GM21529 (cell line): ENCODE data around the gene PTK6.
"Not testable (repeated sequence)": the region's sequence is repeated elsewhere in the genome, so short reads cannot be mapped to it uniquely, and the experiment has no call there.

Experiments
- ATAC-seq: cut with Tn5 transposase; IDR thresholded peaks from one replicate; pipeline ENCODE4 v1.9.1; 2021; ENCODE audit not compliant: unreplicated experiment

The PTK6 gene

DNA sequence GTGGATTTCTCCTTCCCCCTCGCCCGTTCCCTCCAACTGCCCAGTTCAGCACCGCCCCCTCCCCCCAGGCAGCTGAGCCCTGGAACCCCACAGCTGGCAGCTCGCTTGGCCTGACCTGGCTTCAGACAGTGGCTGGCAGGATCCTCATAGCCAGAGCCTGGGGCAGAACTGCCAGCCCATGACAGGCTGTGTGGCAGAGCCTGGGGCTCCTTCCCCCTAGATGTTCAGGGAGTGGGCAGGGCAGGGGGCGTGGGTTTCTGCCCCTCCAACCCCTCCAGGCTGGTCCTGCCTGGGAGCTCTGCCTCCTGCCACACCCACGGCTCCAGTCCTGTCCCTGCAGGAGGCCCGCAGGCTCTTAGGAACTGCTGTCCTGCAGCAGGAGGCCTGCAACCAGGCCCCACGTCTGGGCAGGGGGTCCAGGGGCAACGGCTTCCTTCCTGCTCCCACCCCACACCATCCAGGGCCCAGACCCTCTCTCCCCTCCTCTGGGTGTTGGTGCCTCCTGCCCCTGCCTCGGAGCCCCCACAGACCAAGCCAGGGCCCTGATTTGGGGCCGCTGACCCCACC lies 55.1 kb downstream of the PTK6 start:
- ATAC-seq = no peak

DNA sequence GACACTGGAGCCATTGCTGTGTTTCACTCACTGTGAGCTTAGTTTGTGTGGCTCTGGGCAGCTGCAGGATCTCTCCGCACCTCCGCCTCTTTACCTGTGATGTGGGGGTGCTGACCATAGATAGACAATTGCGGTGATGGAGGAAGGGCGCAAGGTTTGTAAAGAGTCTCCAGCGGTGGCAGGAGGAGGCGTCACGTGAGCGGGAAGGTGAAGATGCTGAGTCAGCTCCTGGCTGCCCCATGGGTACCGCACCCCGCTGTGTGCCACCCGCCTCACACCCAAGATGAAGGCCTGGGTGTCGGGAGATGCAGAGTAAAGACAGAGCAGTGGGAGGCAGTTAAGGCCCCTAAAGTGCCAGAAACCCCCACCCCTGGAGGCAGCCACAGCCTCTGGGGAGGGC lies 55.7 kb downstream of the PTK6 start:
- no peak for ATAC-seq

GRCh38 chr20:63479695-63480419 lies 57.3 kb downstream of the PTK6 start:
- ATAC-seq = not testable (repeated sequence)

DNA sequence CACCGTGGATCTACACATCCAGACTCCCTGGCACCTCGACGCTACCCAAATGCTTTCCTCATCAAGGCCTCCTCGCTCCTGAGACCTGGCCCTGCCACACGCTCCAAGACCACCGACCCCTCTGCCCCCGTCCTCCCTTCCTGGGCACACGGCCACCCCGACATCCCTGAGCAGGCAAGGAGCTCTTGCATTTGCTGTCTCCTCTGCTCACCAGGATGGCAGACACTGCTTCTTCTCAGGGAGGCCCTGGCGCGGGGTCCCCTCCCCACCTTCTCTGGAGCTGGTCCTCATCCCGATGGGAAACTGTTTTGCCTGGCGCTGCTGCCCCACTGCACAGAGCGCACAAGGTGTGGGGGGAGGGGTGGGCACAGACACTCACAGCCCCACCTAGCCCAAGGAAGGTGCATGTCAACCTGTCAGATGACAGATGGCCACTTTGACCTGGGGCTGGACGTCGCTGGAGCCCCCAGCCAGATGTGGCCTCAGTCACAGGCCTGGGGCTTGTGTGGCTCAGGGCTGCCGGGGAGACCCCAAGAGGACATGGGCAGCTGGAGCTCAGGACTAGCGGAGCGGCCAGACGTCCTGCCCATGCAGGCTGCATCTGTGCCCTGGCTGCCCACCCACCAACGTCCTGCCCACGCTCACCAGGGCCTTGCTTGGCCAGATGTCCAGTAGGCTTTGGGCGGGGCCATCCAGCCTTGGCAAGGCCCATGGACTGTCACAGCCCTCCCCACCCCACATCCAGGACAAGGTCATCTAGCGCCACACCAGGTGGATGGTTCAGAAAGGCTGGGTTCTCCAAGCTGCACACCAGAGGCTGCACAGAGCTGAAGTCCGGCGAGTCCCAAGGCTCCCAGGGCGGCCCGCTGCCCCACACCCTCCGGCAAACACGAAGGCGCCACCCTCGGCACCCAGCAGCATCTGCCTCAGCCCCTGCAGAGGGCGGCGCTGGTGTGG lies 58.6 kb downstream of the PTK6 start:
- ATAC-seq = no peak
